Head of caudate nucleus (tissue), 42 donors: ENCODE measurements around the gene GNA15.

ENCODE experiments used
- DNase-seq, 42 donors: peaks; one replicate each; pipeline versions ENCODE4 v3.0.0 to v3.0.0-alpha.2; 2020 to 2021; ENCODE audit warnings: mixed read lengths in 7 of 42
- intact Hi-C: fragments of 100-400 bp; cut with DNase I; formaldehyde crosslinking; loops from one replicate; pipeline ENCODE4 v1.15.0; 2022

The GNA15 gene

DNA sequence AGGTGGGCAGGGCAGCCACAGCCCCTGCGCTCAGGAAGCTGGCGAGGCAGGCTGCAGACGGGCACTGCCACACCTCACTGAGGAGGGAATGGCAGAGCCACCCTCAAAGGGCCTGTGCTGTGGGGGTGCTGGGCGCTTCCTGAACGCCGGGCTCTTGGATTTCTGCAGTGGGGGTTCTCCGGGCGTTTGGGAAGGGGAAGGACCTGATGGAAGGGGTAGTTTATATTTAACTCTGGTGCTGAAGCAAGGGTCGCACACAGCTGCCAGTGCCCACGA is 31.2 kb upstream of the GNA15 start:
- DNase-seq = no peak
- intact Hi-C loops = loop anchor here (10.0 kb wide), 1 partner anchor 150 kb away; no protein-coding TSS in a partner anchor

DNA sequence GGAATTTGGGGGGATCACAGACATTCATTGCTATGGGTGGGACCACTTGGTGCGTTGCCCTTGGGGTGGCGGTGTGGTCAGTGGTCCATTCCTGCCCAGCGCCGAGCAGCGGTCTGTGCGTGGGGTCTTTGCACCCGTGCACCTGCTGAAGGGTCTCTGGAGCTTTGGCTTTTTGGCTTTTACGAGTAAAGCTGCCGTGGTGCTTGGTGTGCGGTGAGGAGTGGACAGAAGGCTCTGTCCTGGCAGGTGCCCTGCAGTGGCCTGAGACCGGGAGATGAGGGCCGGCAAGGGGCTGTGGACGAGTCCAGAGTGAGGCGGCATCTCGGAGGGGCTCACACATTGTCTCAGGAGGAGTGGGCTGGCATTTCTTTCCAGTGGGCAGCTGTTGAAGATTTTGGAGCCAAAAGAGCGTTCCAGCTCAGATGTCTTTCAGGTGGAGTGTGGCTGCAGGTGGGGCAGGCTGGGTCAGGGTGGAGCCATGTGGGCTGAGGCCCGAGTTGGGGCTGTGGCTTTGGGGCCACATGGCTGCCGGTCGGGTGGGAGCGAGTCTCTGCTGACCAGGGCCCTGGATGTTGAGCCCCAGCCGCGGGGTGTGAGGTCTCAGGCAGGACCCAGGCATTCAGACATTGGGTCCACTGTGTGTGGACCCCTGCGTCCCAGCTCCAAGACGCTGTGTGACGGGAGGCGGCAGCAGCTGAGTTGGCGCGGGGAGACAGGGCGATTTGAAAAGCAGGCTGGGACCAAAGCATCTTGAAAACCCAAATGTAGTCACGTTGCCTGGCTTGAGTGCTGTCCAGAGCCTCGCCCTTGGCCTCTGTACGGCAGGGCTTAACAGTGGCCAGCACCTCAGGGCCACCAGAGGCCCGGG is 30.0 kb upstream of the GNA15 start:
- intact Hi-C loops = loop anchor here (10.0 kb wide), 1 partner anchor 151 kb away; no protein-coding TSS in a partner anchor
- no peak for DNase-seq

DNA sequence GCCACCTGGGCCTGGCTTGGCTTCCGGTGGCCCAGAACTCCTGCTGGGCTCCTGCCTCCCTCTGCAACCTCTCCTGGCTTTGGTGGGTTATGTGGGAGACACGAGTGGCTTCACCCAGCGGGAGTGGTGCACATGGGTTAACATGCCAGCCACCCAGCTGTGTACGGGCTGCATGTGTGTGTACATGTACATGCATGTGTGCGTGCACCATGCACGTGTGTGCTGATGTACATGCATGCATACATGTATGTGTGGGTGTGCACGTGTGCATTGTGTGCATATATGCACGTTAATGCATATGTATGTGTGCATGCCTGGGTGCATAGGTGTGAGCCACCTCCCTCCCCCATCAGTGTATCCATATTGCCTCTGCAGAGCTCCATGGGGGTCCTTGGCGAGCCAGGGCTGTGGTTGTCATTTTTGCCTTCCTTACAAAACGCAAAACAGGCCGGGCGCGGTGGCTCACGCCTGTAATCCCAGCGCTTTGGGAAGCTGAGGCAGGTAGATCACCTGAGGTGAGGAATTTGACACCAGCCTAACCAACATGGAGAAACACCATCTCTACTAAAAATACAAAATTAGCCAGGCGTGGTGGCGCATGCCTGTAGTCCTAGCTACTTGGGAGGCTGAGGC is 29.2 kb upstream of the GNA15 start:
- intact Hi-C loops = loop anchor here (10.0 kb wide), 1 partner anchor 152 kb away; no protein-coding TSS in a partner anchor
- DNase-seq = no peak

- intact Hi-C loops = loop anchor here (10.0 kb wide), 1 partner anchor 153 kb away; no protein-coding TSS in a partner anchor
- no peak for DNase-seq
These were observed 28.2 kb upstream of the GNA15 start for GRCh38 chr19:3107658-3108057.

DNA sequence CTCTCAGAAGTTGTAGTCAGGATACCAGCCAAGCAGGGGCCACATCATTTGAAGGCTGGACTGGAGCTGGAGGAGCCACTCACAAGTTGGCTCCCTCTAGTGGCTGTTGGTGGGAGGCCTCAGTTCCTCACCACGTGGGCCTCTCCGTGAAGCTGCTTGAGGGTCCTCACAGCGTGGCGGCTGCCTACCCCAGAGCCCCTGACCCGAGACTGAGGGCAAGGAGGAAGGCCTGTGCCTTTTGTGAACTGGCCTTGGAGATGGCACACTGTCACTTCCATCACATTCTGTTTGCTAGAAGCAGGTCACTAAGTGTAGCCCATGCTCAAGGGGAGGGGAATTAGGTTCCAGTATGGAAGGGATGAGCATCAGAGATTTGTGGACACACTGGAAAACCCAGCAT is 27.1 kb upstream of the GNA15 start:
- DNase-seq = peak in 40 of 42 donors; percentile 20 to 80 (median 56)
- intact Hi-C loops = loop anchor here (10.0 kb wide), 1 partner anchor 154 kb away; no protein-coding TSS in a partner anchor

DNA sequence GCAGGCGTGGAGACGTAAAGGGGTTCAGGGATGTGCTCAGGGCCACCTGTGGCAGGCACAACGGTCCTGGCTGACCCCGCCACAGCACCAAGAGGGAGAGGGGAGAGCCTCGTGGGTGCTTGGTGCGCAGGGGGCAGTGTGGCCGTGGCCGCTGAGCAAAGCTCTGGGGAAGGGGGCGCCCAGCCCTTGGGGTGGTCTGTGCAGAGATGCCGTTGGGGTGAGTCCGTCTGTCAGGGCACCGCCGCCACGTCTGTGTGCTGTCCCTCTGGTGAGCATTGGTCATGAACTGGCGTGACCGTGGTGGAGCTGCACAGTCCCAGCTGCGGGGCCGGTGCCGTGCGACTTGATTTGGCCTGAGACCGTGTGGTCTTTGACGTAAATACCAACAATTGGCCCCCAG is 26.3 kb upstream of the GNA15 start:
- intact Hi-C loops = loop anchor here (10.0 kb wide), 1 partner anchor 155 kb away; no protein-coding TSS in a partner anchor
- no peak for DNase-seq

DNA sequence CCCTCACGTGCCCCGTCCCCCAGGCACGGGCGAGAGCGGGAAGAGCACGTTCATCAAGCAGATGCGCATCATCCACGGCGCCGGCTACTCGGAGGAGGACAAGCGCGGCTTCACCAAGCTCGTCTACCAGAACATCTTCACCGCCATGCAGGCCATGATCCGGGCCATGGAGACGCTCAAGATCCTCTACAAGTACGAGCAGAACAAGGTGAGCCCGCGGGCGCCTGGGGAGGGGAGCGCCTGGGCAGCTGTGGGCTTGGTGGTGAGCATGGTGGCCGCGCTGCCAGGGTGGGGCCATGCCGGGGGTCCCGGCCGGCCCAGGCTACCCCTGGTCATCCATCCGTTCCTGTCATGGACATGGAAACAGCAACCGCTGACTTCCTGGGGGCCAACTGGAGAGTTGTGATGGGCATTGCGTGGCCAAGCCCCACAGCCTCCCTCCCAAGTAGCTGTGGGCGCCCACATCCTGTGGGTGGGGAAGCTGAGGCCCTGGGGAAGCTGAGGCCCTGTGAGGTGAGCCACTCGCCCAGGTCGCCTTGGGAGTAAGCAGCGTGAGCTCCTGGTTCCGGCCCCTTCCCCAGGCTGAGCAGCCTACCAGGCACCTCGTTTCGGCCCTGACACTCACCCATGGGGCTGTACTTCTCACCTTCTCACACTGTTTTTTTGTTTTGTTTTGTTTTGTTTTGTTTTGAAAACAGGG is 25.6 kb upstream of the GNA15 start:
- DNase-seq = no peak
- intact Hi-C loops = no loop called here

DNA sequence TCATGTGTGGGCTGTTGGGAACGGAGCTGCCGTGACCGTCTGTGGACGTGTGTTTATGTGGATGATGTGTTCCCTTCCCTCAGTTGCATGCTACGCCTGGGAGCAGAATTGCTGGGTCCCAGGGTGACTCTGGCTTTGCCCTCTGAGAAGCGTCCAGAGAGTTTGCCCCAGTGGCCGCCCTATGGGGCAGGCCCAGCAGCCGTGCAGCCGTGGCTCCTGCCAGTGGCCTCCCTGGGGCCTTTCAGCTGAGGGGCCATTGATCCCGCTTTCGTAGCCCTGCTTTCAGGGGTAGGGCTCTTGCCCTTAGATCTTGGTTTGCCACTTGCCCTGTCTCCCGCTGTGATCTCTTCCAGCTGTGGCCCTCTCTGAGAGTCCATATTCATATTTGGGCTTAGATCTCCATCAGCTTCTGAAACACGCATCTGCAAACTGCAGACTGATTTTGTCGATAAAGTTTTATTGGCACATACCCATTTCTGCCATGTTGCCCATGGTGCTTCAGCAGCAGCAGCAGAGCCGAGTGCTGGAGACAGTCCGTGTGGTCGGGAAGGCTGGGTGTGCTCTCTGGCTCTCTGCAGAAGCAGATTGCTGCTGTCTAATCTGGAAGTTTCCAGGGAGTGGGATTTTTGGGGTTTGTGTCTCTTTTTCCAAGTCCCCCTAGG is 24.1 kb upstream of the GNA15 start:
- DNase-seq = no peak
- intact Hi-C loops = no loop called here

DNA sequence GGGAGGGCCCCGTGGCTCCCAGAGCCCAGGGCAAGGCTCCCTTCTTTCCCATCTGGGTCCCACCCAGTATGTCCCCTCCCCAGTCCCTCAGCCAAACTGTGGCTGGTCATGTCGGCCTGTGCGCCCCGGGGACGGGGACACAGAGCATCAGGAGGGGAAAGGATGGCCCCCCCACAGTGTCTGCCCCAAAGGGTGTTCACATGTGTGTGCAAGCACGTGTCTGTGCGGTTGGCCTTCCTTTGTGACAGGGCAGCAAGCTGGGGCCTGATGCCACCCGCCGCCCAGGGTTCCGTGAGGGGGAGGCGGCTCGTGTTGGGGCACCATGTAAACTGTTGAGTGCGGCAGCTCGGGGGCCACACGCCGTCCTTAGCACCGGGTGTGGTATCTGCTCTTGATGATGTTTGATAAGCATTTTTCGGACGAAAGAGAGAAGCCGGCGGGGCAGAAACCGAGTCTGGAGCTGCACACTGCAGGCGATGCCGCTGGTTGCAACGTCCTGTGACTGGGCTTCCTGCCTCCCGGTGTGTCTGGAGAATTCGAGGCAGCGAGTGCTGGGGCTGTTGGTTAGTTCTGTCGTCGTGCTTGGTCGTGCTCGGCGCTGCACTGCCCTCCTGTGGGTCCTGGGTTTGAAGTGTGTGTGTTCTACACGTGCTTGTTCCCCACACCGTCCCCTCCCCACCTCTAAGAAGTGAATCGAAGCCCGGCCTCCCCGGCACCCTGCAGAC is 23.3 kb upstream of the GNA15 start:
- intact Hi-C loops = no loop called here

DNA sequence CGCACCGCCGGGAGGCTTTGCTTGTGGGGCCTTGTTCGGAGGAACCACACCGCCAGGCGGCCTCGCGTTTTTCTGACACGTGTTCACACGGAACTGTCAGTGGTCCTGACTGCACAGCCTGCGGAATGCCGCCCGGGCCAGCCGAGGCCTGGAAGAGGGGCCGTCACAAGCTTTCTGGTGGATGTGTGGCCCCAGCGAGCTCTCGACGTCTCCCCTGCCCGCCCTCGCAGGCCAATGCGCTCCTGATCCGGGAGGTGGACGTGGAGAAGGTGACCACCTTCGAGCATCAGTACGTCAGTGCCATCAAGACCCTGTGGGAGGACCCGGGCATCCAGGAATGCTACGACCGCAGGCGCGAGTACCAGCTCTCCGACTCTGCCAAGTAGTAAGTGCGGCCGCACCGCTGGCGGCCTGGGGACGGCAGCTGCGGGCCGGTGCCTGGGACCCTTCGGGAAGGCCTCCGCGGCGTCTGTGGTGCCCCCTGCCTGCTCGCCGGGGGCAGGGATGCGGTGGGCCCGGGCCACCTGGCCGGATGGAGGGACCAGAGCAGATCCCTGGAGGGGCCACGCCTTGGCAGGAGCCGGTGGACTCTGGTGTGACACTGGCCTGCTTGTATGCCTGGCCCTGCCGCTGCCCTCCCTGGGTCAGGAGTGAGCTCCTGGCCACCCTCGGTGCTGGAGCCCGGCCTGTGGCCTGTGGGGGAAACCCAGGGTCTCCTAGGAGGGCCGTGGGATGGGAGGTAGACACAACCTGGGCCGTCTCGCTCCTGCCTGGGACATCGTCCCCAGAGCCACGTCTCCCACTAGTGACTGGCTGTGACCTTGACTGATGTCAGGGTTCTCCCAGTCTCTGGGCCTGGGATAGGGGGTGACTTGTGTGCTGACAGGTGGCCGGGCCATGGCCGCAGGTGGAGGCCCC is 22.5 kb upstream of the GNA15 start:
- no peak for DNase-seq
- intact Hi-C loops = no loop called here

More for the DNA sequence above, 23.3 kb upstream of the GNA15 start:
- no peak for DNase-seq

GRCh38 chr19:3114018-3114726 is 21.7 kb upstream of the GNA15 start:
- DNase-seq = no peak
- intact Hi-C loops = no loop called here

- DNase-seq = no peak
- intact Hi-C loops = no loop called here
These were observed 21.0 kb upstream of the GNA15 start for GRCh38 chr19:3114811-3115210.

DNA sequence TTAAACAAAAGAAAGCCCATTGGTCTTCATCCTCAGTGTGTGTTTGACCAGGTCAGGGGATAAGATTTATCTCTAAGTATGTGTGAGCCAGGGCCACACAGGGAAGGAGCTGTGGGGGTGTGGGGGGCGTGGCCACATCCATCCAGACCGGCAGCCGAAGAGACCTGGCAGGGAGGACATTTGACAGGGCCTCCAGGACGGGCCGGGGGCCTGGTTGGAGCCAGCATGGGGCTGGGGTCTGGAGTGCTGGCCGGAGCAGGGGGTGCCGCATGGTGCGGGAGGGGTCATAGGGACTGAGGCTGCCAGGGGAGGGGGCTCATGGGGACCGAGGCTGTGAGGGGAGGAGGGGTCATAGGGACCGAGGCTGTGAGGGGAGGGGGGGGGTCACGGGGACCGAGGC is 20.4 kb upstream of the GNA15 start:
- DNase-seq = no peak
- intact Hi-C loops = no loop called here

- no peak for DNase-seq
- intact Hi-C loops = no loop called here
These were observed 19.8 kb upstream of the GNA15 start for GRCh38 chr19:3115916-3116602.

DNA sequence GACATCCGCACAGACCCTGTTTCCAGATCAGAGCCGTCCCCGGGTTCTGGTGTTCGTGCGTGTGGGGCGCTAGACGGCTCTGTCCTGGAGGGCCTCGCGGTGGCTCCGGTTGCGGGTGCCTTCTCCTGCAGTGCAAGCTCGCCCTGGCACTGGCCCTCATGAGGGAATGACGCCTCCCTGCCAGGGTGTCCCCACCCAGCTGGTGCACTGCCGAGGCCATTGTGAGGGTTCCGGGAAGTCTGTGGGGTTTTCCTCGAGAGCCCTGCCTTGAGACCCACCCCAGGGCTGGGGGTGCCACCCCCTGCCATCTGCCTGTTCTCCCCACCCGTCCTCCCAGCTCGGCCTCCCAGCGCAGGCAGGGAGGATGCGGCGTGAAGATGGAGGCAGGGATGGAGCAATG is 19.2 kb upstream of the GNA15 start:
- no peak for DNase-seq
- intact Hi-C loops = no loop called here

DNA sequence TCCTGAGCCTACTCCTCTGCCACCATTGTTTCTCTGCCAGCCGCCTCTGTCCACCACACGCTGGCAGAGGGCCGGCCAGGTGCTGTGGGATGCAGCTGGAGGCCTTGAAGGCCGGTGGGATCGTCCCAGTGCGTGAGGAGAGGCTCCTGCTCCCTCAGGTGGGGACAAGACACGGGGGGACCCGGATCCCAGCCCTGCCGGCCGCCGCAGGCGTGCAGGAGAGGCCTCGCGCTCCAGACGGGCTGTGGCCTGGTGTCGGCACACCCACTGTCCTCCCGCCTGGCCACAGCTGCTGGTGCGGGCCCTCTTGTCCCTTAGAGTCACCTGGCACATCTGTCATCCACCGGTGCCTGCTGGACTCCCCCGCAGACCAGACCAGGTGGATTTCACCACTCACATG is 18.1 kb upstream of the GNA15 start:
- intact Hi-C loops = no loop called here
- no peak for DNase-seq
